ENCODE results near the gene ADH1A.
"Not testable (repeated sequence)": the region's sequence is repeated elsewhere in the genome, so short reads cannot be mapped to it uniquely, and the experiment has no call there.

ADH1A gene

DNA sequence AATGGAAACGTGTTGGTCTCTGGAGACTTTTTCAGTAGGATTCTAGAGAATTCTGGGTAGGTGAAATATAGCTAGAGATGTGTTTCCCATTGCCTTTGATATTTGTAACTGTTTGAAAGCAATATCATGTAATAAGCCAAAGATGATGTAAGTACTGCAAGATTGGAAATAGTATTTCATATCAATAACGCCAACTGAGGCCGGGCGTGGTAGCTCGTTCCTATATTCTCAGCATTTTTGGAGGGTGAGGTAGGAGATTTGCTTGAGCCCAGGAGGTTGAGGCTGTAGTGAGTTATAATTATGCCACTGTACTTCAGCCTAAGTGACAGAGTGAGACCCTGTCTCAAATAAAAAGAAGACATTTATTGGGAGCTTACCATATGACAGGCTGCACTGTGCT, 9.5 kb downstream of the ADH1A start:
- no peak for DNase-seq (ENCODE audit: low read depth in 2 of 2)

DNA sequence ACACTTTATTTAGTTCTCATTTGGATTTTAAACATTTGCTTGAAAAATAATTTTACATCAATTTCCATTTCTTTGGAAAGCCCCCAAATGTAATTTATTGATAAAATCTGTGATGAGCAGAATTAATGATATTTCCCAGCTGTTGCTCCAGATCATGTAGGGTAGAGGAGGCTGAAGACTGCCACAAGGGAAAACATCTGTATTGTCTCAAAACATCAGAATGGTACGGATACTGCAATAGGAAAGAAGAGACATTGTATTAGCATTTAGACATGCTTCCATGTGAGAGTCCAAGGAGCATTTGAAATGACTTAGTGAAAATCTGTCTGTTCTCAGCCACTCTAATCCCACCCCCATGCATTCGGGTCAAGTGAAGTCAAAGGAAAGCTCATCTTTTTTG, 14.4 kb downstream of the ADH1A start:
- no peak for DNase-seq (ENCODE audit: low read depth in 2 of 2)

DNA sequence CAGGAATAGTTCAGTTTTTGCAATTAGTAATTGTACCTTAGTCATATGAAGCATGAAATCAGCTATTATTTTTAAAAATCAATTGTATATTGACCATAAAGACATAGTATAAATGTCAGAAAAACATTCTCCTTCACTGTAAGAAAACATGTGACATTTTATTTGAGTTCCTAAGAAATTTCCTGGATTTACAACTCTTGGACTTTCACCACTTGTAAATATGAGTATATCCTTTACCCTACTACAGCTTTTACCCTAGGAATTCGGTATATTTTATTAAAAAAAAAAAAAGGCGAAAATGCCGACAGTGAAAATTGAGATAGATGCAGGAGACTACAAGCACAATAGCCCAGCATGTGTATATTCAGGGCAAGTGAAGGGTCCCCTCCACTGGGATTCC, 14.9 kb downstream of the ADH1A start:
- DNase-seq (ENCODE audit: low read depth in 2 of 2), result no peak

DNA sequence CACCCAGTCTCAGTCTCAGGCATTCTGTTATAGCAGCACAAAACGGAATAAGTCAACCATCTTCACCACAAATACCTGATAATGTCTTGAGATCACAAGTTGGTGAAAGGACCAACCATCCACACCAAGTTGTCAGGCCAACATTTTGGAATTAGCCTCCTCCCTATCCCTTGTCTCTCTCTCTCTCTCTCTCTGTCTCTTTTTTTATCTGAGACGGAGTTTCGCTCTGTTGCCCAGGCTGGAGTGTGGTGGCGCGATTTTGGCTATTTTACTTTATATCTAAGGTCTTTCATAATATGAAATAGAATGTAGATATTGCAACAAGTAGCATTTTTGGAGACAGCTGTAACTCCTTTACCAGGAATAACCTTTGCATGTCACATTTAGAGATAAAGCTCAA, 15.7 kb downstream of the ADH1A start:
- no peak for DNase-seq (ENCODE audit: low read depth in 2 of 2)

DNA sequence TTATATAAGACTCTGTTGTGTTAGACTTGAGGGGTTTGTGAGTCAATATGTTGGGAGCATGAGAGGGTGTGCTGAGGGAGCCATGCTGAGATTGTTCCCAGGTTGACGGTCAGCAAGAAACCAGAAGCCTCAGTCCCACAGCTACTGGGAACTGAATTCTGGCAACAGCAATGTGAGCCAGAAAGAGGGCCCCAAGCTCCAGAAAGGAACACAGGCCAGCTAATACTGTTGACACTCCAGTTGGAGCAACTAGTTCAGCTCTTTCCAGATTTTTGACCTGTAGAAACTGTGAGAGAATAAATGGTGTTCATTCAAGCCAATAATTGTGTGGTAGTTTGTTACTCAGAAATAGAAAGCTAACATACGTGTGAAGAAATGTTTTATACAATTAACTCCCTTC, 17.1 kb downstream of the ADH1A start:
- no peak for DNase-seq (ENCODE audit: low read depth in 2 of 2)

DNA sequence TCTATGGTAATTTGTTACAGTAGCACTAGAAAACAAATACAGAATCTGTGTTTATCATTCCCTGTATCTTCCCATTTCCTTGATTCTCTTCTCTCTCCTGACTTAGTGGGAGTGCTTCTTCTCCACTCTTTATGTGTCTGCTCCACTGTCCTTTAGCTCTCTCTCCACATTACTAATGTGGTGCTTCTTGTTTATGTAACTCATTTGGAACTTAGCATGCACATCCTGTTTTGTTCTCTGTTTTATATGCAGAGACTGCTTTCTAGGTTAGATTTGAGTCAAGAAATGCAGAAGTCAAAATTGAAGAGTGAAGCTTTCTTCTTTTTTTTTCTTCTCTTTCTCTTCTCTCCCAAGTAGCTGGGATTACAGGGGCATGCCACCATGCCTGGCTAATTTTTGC, 25.9 kb downstream of the ADH1A start:
- no peak for DNase-seq (ENCODE audit: low read depth in 2 of 2)

DNA sequence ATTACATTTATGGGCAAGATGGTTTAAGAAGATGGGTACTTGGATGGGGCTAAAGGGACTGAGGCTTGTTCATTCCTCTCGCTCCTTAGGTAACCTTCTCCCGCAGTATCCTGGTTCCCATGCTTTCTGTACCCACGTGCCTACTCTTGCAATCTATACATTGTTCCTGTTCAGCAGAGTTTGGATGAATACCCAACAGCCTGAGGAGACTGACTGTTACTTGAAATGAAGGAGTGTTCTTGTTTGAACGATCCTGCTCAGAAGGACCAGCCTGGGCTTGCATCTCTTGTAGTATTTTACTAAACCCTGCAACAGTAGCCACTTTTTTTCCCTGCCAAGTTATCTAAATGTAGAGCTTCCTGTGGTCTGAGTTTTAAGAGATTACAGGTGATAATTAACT, 38.0 kb downstream of the ADH1A start:
- no peak for DNase-seq (ENCODE audit: low read depth in 2 of 2)

DNA sequence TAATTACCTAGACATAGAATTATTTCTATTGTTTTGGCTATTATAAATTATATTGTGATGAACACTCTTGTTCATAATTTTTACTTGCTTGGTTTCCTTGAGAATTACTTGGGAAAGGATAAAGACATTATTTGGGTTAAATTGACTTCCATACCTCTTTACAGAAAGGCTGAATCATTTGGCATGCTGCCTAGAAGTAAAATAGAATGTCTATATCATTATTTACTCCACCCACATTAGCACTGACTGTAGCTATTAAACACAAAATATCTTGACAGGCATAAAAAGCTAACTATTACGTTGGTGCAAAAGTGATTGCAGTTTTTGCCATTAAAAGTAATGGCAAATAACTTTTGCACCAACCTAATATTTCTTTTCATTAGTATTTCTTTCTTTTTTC, 42.1 kb downstream of the ADH1A start:
- DNase-seq (ENCODE audit: low read depth in 2 of 2), result no peak

DNA sequence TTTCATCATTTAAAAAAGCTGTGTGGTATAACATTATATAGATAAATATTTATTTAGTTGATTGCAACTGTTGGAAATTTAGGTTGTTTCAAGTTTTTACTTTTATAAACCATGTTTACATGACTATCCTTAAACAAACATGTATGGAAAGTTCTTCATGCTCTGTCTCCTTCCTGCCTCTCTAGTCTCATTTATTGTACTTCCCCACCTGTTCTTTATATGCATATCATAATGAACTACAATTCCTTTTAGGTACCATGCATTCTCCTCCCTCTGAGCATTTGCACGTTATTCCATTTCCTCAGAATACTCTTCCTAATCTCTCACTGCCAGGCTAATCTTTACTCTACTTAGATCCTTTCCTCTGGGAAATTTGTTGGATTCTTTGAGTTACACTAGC, 54.8 kb downstream of the ADH1A start:
- DNase-seq (ENCODE audit: low read depth in 2 of 2), result no peak

DNA sequence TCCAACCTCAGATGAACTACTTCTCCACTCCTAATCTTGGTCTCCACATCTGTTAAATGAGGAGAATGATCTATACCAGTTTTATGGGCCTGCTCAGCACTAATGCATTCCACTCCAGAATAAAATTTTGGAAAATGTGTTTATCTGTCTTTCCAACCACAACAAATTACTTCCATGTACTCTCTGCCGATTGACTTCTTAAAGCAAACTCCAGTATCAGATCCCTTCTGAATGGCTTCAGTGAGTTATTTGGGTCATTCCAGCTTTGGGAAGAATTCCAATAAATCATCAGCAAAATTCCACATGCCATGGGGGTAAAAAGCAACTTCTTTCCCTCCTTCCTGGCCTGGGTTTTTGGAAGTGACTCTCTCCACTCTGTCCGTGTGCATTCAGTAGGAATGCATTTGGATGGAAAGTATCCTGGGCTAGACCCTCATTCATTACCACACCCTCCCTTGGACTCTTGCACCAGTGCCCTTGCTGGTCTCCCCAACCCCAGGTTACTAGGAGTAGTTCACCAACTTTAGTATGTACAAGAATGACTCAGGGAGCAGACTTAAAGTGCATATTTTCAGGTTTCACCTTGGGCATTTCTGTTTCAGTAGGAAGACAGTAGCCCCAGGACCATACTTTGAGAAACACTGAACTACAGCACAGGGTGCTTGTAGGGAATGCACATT, 56.3 kb downstream of the ADH1A start:
- no peak for DNase-seq (ENCODE audit: low read depth in 2 of 2)

DNA sequence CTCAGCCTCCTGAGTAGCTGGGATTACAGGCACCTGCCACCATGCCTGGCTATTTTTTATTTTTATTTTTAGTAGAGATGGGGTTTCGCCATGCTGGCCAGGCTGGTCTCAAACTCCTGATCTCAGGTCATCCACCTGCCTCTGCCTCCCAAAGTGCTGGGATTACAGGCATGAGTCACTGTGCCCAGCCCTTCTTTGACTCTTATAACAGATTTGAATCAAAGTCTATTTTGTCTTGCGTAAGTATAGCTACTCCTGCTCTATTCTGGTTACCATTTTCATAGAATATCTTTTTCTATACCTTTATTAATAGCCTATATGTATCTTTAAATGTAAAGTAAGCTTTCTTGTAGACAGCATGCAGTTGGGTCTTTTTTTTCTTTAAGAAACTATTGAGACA, 57.4 kb downstream of the ADH1A start:
- DNase-seq (ENCODE audit: low read depth in 2 of 2), result not testable (repeated sequence)

DNA sequence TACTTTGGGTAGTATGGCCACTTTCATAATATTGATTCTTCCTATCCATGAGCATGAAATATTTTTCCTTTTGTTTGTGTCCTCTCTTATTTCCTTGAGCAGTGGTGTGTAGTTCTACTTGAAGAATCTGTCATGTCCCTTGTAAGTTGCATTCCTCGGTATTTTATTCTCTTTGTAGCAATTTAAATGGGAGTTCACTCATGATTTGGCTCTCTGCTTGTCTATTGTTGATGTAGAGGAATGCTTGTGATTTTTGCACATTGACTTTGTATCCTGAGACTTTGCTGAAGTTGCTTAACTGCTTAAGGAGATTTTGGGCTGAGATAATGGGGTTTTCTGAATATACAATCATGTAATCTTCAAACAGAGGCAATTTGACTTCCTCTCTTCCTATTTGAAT, 62.1 kb downstream of the ADH1A start:
- not testable (repeated sequence) for DNase-seq (ENCODE audit: low read depth in 2 of 2)

DNA sequence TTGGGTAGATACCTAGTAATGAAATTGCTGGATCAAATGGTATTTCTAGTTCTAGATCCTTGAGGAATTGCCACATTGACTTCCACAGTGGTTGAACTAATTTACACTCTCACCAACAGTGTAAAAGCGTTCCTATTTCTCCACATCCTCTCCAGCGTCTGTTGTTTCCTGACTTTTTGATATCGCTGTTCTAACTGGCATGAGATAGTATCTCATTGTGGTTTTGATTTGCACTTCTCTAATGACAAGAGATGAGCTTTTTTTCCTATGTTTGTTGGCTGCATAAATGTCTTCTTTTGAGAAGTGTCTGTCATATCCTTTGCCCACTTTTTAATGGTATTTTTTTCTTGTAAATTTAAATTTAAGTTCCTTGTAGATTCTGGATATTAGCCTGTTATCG, 63.1 kb downstream of the ADH1A start:
- not testable (repeated sequence) for DNase-seq (ENCODE audit: low read depth in 2 of 2)
